GM19438 (cell line): ENCODE data around the gene CNNM3.
A peak's percentile ranks its signal among the peaks of the same experiment; 100 is the strongest.

Experiments used
- ATAC-seq: cut with Tn5 transposase; IDR thresholded peaks from one replicate; pipeline ENCODE4 v1.9.1; 2021; ENCODE audit warnings: low read depth; ENCODE audit not compliant: unreplicated experiment

CNNM3 gene

DNA sequence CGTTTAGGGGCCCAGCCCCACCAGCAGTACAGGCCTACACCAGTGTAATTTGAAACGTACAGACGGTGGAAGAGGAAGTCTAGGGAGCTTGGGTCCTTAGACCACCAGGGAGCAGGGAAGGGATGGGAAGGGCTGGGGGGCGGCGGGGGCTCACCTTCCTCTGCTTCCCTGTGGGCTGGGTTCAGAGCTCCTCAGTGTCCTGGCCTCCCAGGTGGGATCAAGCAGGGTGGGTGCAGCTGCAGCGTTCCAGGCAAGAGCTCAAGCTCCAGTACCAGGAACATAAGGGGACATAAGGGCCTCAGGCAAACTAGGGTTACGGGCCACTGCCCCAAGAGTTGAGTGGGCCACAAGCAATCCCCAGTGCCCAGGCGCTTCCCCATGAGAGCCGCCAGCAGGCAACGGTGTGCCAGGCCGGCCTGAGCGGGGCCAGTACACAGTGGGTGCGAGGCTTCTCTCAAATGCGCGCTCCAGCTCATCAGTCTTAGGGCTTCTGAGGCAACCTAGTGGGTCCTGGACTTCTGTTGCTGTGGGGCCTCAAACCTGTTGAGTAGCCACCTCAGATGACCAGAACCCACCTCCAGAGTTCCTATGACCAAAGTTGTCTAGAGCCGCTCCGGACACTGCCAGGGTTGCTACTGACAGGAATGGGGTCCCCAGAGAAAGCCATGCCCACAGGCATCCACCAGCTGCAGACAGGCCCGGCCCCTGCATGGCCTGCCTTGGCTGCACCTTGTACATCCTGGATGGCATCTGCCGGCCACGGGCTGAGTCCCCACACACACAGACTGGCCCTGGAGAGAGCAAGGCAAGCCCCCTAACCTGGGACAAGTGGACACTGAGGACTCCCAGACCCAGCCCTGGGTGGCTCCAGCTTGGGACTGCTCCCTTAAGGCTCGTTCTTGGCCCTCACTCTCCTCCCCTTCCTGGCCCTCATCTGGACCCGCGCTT, 22.6 kb downstream of the CNNM3 start:
- no peak for ATAC-seq

GRCh38 chr2:96839293-96839874, 23.3 kb downstream of the CNNM3 start:
- ATAC-seq = peak; percentile 81

DNA sequence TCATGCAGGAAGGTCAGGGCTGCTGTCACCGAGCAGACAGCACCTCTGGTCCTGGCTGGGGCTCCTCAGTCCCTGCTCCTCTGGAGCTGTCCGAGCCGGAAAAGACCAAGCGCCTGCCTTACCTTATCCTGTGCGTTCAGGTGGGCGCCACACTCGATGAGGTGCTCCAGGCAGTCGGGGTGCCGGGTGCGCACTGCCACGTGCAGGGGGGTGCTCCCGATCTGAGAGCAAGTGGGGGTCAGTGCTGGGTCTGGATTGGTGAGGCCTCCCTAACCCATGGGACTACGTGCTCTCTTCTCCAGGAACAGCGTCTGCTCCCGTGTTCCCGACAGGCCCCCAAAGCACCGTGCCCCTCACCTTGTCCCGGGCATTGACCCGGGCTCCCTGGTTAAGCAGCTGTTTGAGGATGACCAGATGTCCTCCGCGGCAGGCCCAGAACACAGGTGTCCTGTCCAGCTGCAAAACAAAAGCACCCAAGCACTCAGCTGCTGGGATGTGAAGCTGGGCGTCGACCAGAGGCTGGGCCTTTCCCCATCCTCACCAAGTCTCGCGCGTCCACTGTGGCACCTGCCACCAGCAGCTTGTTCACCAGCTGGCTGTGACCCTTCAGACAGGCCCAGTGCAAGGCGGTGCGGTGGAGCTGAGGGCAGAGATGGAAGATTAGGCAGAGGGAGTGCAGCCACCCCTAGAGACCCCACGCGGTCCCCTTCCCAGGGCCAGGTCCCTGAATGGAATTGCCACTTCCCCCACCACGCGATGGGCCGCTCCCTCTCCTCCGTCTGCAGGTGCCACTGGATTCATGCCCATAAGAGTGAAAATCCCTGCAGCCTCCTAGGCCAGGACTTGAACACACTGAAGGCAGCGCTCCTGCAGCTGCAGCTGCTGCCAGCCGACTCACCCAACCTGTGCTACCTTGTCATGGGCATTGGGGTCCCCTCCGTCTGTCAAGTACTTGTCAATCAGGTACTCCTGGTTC, 24.1 kb downstream of the CNNM3 start:
- no peak for ATAC-seq

- ATAC-seq = no peak
Measured at GRCh38 chr2:96841701-96842495, 25.8 kb downstream of the CNNM3 start.

DNA sequence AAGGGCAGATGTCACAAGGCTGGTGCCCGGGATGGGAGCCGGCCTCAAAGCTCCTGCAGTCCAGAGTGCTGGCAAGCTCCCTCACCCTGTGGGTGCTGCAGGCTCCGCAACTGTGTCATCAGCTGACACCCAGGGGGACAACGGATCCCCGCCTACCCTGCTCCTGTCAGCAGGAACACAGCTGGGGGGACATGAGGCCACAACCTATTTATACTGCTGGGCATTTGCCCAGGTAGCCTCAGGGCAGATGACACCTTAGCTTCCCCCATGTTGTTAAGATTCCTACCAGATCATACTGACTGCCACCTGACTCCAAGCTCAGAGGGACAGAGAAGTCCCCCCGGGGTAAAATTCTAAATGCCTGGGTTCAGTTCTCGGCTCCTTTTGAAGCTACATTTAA, 26.5 kb downstream of the CNNM3 start:
- no peak for ATAC-seq

GRCh38 chr2:96843538-96844268, 27.6 kb downstream of the CNNM3 start, which contains the start of gene ANKRD23:
TSS of gene ANKRD23 (minus strand) at chr2:96844021. CDS start at chr2:96843992, 29 bp downstream.
- ATAC-seq = no peak

- ATAC-seq = no peak
Measured at GRCh38 chr2:96844405-96844808, 28.3 kb downstream of the CNNM3 start.

DNA sequence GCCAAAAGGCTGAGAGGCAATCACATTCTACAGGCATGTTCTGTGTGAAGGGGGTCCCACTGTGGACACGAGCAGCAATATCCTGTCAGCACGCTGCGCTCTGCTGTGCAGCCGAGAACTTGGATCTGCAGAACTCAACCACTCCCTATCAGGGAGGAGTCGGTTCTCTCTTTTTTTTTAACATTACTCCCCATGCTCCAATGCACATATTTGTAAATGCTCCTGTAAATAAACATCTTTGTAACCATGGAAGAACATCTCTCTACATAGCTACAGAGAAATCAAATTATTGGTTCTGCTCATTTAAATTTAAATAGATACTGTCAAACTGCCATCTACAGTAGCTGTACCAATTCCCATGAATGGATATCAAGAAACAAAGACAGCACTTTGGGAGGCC, 30.8 kb downstream of the CNNM3 start:
- ATAC-seq = no peak

DNA sequence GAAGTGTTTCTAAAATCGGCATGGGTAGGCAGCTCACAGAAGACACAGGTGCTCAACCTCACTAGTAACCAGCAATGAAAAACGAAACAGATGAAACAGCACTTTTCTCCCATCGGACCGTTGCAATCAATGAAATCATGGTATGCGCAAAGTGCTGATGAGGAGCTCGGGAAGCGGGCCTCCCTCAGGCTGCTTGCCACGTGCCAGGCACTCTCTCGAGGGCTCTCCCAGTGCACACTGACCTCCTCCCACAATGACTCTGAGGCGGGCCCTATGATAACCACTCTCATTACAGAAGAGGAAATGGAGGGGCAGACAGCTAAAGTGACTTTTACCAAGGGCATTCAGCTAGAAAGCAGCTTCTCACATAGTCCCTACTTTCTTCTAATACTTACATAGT, 31.5 kb downstream of the CNNM3 start:
- ATAC-seq = no peak

DNA sequence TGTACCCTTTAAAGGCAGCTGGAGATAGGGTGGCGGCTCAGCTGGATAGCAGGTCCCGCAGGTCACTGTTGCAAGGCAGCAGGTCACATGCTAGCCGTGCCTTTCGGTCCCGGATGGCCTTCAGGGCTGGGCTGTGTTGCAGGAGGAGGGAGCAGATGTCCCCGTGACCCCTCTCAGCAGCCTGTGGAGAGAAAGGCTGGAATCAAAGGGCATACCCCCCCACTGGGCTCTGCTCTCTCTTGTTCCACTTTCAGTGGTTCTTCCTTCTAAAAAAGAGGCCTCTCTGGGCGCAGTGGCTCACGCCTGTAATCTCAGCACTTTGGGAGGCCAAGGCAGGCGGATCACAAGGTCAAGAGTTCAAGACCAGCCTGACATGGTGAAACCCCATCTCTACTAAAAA, 32.2 kb downstream of the CNNM3 start:
- no peak for ATAC-seq

GRCh38 chr2:96852667-96853066, 36.6 kb downstream of the CNNM3 start:
- ATAC-seq = no peak

DNA sequence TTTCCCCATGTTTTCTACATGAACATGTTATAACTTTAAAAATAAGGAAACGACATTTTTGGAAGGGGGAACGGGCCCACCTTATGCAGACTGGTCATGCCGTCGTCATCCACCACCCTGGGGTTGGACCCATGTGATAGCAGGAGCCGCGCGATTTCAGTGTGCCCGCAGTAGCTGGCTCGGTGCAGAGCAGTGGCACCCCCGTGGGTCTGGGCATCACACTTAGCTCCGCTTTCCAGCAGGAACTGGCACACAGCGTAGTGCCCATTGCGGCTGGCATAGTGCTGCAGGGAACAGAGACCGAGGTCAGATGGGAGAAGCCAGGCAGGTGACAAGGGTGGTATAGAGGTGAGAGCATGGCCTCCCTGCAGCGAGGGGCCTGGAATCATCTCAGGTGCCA, 37.3 kb downstream of the CNNM3 start:
- no peak for ATAC-seq

- ATAC-seq = no peak
Measured at GRCh38 chr2:96856776-96857666, 41.0 kb downstream of the CNNM3 start.

- ATAC-seq = peak; percentile 90
Measured at GRCh38 chr2:96857667-96858372, 41.8 kb downstream of the CNNM3 start, which contains the start of gene ANKRD39. TSS of gene ANKRD39 (minus strand) at chr2:96858016. CDS start at chr2:96857987, 29 bp downstream.

- ATAC-seq = no peak
Measured at GRCh38 chr2:96859099-96859649, 43.1 kb downstream of the CNNM3 start.

DNA sequence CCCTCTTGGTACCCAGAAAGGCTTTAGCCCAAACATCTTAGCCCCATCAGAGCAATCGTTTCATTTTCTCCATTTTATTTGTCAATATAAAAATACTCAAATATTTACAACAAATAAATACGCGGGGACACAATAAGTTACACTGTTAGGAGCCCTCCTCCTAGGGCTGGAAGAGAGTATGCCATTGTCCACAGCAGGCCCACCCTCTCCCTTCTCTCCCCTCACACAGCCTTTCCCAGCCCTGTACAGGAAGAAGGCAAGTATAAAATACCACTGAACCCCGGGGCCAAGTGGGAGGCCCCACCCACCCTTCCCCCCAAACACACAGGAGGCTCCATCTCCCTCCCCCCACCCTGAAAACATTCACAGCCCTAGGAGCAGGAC, 43.6 kb downstream of the CNNM3 start:
- ATAC-seq = no peak
